Sigmoid colon (tissue), 4 donors: ENCODE results near the gene DNAH5.

Experiments used
- EP300 ChIP-seq, 4 donors: sonication (generic); formaldehyde crosslinking; IDR thresholded peaks; one replicate each; pipeline ENCODE4 v1.6.1; 2017; ENCODE audit warnings: antibody characterized with exemption in 4 of 4
- TF ChIP-seq, protein P1 (sequence below), 4 experiments: fragments of 450-650 bp in 3 of 4; fragments of 200-600 bp in 1 of 4; IDR thresholded peaks; one replicate each; pipeline ENCODE4 v1.5.1; 2016 to 2019; ENCODE audit warnings: antibody characterized with exemption in 4 of 4, mild to moderate bottlenecking in 3 of 4, moderate library complexity in 2 of 4

DNA sequence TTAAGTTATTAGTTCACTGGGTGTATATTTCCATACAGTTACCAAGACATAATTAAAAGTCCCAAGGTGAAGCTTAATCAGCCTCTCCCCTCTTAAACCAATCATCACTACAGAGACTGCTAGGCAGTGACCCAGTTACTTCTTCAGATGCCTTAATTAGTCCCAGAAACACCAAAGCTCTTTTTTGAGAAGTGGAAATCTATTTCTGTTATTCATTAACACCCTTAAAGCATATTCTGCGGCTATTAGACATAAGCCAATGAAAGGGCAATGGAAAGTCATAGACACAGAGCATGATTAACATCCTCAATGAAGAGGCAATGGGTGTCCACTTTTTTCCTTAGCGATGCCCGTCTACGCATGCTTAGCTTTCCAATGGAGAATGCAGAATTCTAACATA is 48.3 kb upstream of the DNAH5 start:
- TF ChIP-seq, protein P1, sequence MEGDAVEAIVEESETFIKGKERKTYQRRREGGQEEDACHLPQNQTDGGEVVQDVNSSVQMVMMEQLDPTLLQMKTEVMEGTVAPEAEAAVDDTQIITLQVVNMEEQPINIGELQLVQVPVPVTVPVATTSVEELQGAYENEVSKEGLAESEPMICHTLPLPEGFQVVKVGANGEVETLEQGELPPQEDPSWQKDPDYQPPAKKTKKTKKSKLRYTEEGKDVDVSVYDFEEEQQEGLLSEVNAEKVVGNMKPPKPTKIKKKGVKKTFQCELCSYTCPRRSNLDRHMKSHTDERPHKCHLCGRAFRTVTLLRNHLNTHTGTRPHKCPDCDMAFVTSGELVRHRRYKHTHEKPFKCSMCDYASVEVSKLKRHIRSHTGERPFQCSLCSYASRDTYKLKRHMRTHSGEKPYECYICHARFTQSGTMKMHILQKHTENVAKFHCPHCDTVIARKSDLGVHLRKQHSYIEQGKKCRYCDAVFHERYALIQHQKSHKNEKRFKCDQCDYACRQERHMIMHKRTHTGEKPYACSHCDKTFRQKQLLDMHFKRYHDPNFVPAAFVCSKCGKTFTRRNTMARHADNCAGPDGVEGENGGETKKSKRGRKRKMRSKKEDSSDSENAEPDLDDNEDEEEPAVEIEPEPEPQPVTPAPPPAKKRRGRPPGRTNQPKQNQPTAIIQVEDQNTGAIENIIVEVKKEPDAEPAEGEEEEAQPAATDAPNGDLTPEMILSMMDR (IDR thresholded peaks at IDR 0.05), result no peak
- no peak for TF ChIP-seq EP300 (IDR thresholded peaks at IDR 0.05)
